HCT116 (cell line): ENCODE results near the gene RGS8. TPM values are rescaled to one million over a fixed set of nuclear protein-coding genes. Genes with fewer than 3 reads are reported as not detected.

Source experiments
- ATAC-seq: fragments of 200-7000 bp; cut with Tn5 transposase; 2 replicates; pipeline ENCODE4 v1.9.1; 2020; ENCODE audit warnings: mild to moderate bottlenecking, moderate library complexity
- BruUV-seq: library from RNA; stranded (reverse); fragments of 400-500 nt; replicated peaks from 2 replicates; lab custom pipeline; 2021; lab: Mats Ljungman, UMichigan
- CTCF ChIA-PET: fragments of 300-600 bp; sonication (Branson Sonifier 250); formaldehyde crosslinking; loops from one replicate; lab custom pipeline; 2021; ENCODE audit warnings: antibody characterized with exemption; lab: Charles Lee
- POLR2A ChIA-PET: fragments of 300-600, 350-600 bp; sonication (Branson Sonifier 250); formaldehyde crosslinking; loops from one replicate; lab custom pipeline; 2021; ENCODE audit warnings: antibody characterized with exemption; lab: Charles Lee
- RAD21 ChIA-PET, 2 experiments: fragments of 300-600 bp; sonication (Branson Sonifier 250); formaldehyde crosslinking; loops; one replicate each; lab custom pipeline; 2023; ENCODE audit warnings: low total read pairs in 2 of 2; ENCODE audit not compliant: uncharacterized antibody in 2 of 2, unreplicated experiment in 2 of 2, low non-redundant PET in 1 of 2; lab: Charles Lee
- DNase-seq: peaks from one replicate; pipeline ENCODE4 v3.0.0-alpha.2; 2010; ENCODE audit warnings: low read depth, low spot score
- H2AFZ ChIP-seq: fragments of 200-600 bp; shearing (Covaris generic), sonication (generic); 2 replicates; pipeline ENCODE4 v1.6.1; 2017; ENCODE audit warnings: low read depth, mixed run types, mixed read lengths, antibody characterized with exemption, low read length; ENCODE audit not compliant: poor library complexity, severe bottlenecking
- H3K27ac ChIP-seq: 2 replicates; pipeline ENCODE4 v1.5.1; 2012; ENCODE audit warnings: low read depth, low read length
- H3K27me3 ChIP-seq: fragments of 200-600 bp; sonication (generic); 2 replicates; pipeline ENCODE4 v1.6.1; 2016; ENCODE audit warnings: mixed run types, low read length, mixed read lengths; ENCODE audit not compliant: insufficient read depth
- H3K36me3 ChIP-seq, 2 experiments: fragments of 200-500 bp in 1 of 2; fragments of 200-600 bp in 1 of 2; sonication (Bioruptor generic) in 1 of 2; sonication (generic) in 1 of 2; 2 replicates each; pipeline versions ENCODE4 v1.5.1 to v1.6.1; 2014 to 2016; ENCODE audit warnings: low read length in 2 of 2, inconsistent platforms in 1 of 2, mixed read lengths in 1 of 2, mixed run types in 1 of 2; ENCODE audit not compliant: insufficient read depth in 2 of 2, control insufficient read depth in 1 of 2
- H3K4me1 ChIP-seq, 2 experiments: fragments of 200-600 bp in 1 of 2; sonication (generic) in 1 of 2; 2 replicates each; pipeline versions ENCODE4 v1.5.1 to v1.6.1; 2012 to 2017; ENCODE audit warnings: low read length in 2 of 2, inconsistent platforms in 1 of 2, mild to moderate bottlenecking in 1 of 2, mixed read lengths in 1 of 2, mixed run types in 1 of 2, moderate library complexity in 1 of 2; ENCODE audit not compliant: insufficient read depth in 2 of 2, control insufficient read depth in 1 of 2
- H3K4me2 ChIP-seq: fragments of 200-600 bp; sonication (generic); 2 replicates; pipeline ENCODE4 v1.6.1; 2017; ENCODE audit warnings: mixed run types, low read length, mixed read lengths
- H3K4me3 ChIP-seq, 2 experiments: fragments of 200-600 bp in 1 of 2; sonication (generic) in 1 of 2; replicated peaks in 1 of 2; 2 replicates each; pipeline ENCODE4 v1.5.1; 2011 to 2016; ENCODE audit warnings: low read length in 2 of 2, control low read depth in 1 of 2, low read depth in 1 of 2, mild to moderate bottlenecking in 1 of 2, mixed read lengths in 1 of 2, mixed run types in 1 of 2
- H3K79me2 ChIP-seq: fragments of 200-600 bp; sonication (generic); 2 replicates; pipeline ENCODE4 v1.6.1; 2017; ENCODE audit warnings: mild to moderate bottlenecking, mixed run types, low read length, moderate library complexity, mixed read lengths; ENCODE audit not compliant: insufficient read depth
- H3K9ac ChIP-seq: fragments of 200-600 bp; sonication (generic); 2 replicates; pipeline ENCODE4 v1.6.1; 2016; ENCODE audit warnings: low read length, mixed read lengths
- H3K9me2 ChIP-seq: fragments of 200-600 bp; sonication (generic), shearing (Covaris generic); 2 replicates; pipeline ENCODE4 v1.6.1; 2017; ENCODE audit warnings: mixed run types, mild to moderate bottlenecking, moderate library complexity; ENCODE audit not compliant: insufficient read depth
- H3K9me3 ChIP-seq, 2 experiments: fragments of 200-500 bp in 1 of 2; fragments of 200-600 bp in 1 of 2; sonication (Bioruptor generic) in 1 of 2; sonication (generic) in 1 of 2; 2 replicates each; pipeline ENCODE4 v1.6.1; 2014 to 2017; ENCODE audit warnings: low read length in 2 of 2, mixed read lengths in 2 of 2, inconsistent platforms in 1 of 2, low read depth in 1 of 2, mild to moderate bottlenecking in 1 of 2, mixed run types in 1 of 2, moderate library complexity in 1 of 2; ENCODE audit not compliant: control insufficient read depth in 1 of 2, insufficient read depth in 1 of 2
- H4K20me1 ChIP-seq: fragments of 200-600 bp; sonication (generic), shearing (Covaris generic); 2 replicates; pipeline ENCODE4 v1.6.1; 2017; ENCODE audit warnings: mixed run types, mild to moderate bottlenecking, moderate library complexity; ENCODE audit not compliant: insufficient read depth
- CBX3 ChIP-seq: IDR thresholded peaks from 2 replicates; pipeline ENCODE4 v1.6.1; 2012; ENCODE audit warnings: low read depth
- CEBPB ChIP-seq: IDR thresholded peaks from 2 replicates; pipeline ENCODE4 v1.6.1; 2012; ENCODE audit warnings: low read depth
- EGR1 ChIP-seq: IDR thresholded peaks from 2 replicates; pipeline ENCODE4 v1.6.1; 2012; ENCODE audit warnings: low read depth
- ELF1 ChIP-seq: IDR thresholded peaks from 2 replicates; pipeline ENCODE4 v1.6.1; 2012; ENCODE audit warnings: low read depth, borderline replicate concordance
- EZH2 ChIP-seq: fragments of 200-600 bp; sonication (generic); IDR thresholded peaks from 2 replicates; pipeline ENCODE4 v1.6.1; 2017; ENCODE audit warnings: antibody characterized with exemption, mixed run types
- JUND ChIP-seq: IDR thresholded peaks from 2 replicates; pipeline ENCODE4 v1.6.1; 2012
- MAX ChIP-seq: IDR thresholded peaks from 2 replicates; pipeline ENCODE4 v1.6.1; 2012
- POLR2A ChIP-seq: IDR thresholded peaks from 2 replicates; pipeline ENCODE4 v1.7.0; 2011; ENCODE audit warnings: borderline replicate concordance; ENCODE audit not compliant: insufficient read depth, insufficient read length; ENCODE audit errors: extremely low read depth
- POLR2AphosphoS5 ChIP-seq: IDR thresholded peaks from 2 replicates; pipeline ENCODE4 v1.6.1; 2011; ENCODE audit warnings: mild to moderate bottlenecking, low read depth, low read length, moderate library complexity
- REST ChIP-seq: IDR thresholded peaks from 2 replicates; pipeline ENCODE4 v1.6.1; 2012; ENCODE audit warnings: low read depth
- SRF ChIP-seq: IDR thresholded peaks from 2 replicates; pipeline ENCODE4 v1.6.1; 2012; ENCODE audit warnings: low read depth
- TCF7L2 ChIP-seq: IDR thresholded peaks from 2 replicates; pipeline ENCODE4 v1.7.0; 2011; ENCODE audit warnings: borderline replicate concordance, inconsistent platforms; ENCODE audit not compliant: insufficient read depth, insufficient read length; ENCODE audit errors: extremely low read depth
- YY1 ChIP-seq: IDR thresholded peaks from 2 replicates; pipeline ENCODE4 v1.6.1; 2011; ENCODE audit warnings: low read length, low read depth, moderate library complexity, mild to moderate bottlenecking; ENCODE audit not compliant: insufficient replicate concordance; ENCODE audit errors: extremely low read depth
- ZFX ChIP-seq: fragments of 450-650 bp; IDR thresholded peaks from 2 replicates; pipeline ENCODE4 v1.6.1; 2017
- intact Hi-C: fragments of 100-400 bp; cut with micrococcal nuclease; formaldehyde crosslinking; loops from 2 replicates; pipeline ENCODE4 v1.10.0; 2022
- total RNA-seq: library from RNA; stranded (reverse); gene quantifications from one replicate; pipeline ENCODE4 v1.2.1, GENCODE V29; 2021; ENCODE audit not compliant: unreplicated experiment

The RGS8 gene
- total RNA-seq, 1 experiment from 2014 or later: not detected

- ATAC-seq (no peak), DNase-seq (no peak)
- Histone ChIP-seq H3K9me3 (no peaks in the 10 kb centered on the region), H4K20me1 (no peaks in the 10 kb centered on the region), H3K4me3 (no peak overlapping the region), H3K27me3 (no peaks in the 10 kb centered on the region), H3K4me2 (no peak overlapping the region), H3K4me1 (peaks cover 0 to 4% of the 10 kb centered on the region in 2 experiments; a peak in 1 of 4 replicates), H3K27ac (no peak overlapping the region), H2AFZ (no peak overlapping the region), H3K36me3 (no peaks in the 10 kb centered on the region), H3K9me2 (no peaks in the 10 kb centered on the region), H3K9ac (no peak overlapping the region), H3K79me2 (no peaks in the 10 kb centered on the region)
- intact Hi-C loops: no loop called here
- ChIA-PET RAD21 (no interaction called here), POLR2A (no interaction called here), CTCF (no interaction called here)
- no peak for TF ChIP-seq POLR2A
- TF ChIP-seq REST: no peak
- no peak for TF ChIP-seq TCF7L2
- no peak for TF ChIP-seq JUND
- no peak for TF ChIP-seq YY1
- no peak for TF ChIP-seq POLR2AphosphoS5
- no peak for TF ChIP-seq CBX3
- TF ChIP-seq CEBPB: no peak
- no peak for TF ChIP-seq ZFX
- TF ChIP-seq SRF: no peak
- TF ChIP-seq EZH2: no peak
- no peak for TF ChIP-seq MAX
- no peak for TF ChIP-seq EGR1
- TF ChIP-seq ELF1: no peak
- BruUV-seq: no TSS peak
These were observed 41.9 kb downstream of the RGS8 start for GRCh38 chr1:182642461-182642860.
